CD14-positive monocyte (primary cell): ENCODE results near the gene CROCC2. TPM values are rescaled to one million over a fixed set of nuclear protein-coding genes. Genes with fewer than 3 reads are reported as not detected.

Source experiments
- DNase-seq, 3 donors: peaks; one replicate each; pipeline ENCODE4 v3.0.0-alpha.2; 2011 to 2022
- H2AFZ ChIP-seq: 2 replicates; pipeline ENCODE4 v1.6.0; 2012; ENCODE audit warnings: mild to moderate bottlenecking, low read depth, low read length, inconsistent platforms; ENCODE audit not compliant: insufficient read depth, poor library complexity, severe bottlenecking
- H3K27ac ChIP-seq, 2 donors: 1 replicate in 1 of 2; 2 replicates in 1 of 2; pipeline ENCODE4 v1.5.1; 2012 to 2013; ENCODE audit warnings: low read length in 2 of 2, control low read depth in 1 of 2, inconsistent platforms in 1 of 2, low read depth in 1 of 2, mild to moderate bottlenecking in 1 of 2
- H3K27me3 ChIP-seq, 2 donors: one replicate each; pipeline versions ENCODE4 v1.6.0 to v1.6.1; 2011 to 2013; ENCODE audit warnings: low read length in 2 of 2; ENCODE audit not compliant: control insufficient read depth in 2 of 2, insufficient read depth in 2 of 2
- H3K36me3 ChIP-seq, 2 donors: replicated peaks in 1 of 2; 1 replicate in 1 of 2; 2 replicates in 1 of 2; pipeline versions ENCODE4 v1.5.1 to v1.6.1; 2012 to 2013; ENCODE audit warnings: low read length in 2 of 2, control low read depth in 1 of 2, inconsistent platforms in 1 of 2, mild to moderate bottlenecking in 1 of 2; ENCODE audit not compliant: insufficient read depth in 2 of 2, control insufficient read depth in 1 of 2
- H3K4me1 ChIP-seq, 2 donors: 1 replicate in 1 of 2; 2 replicates in 1 of 2; pipeline versions ENCODE4 v1.5.1 to v1.6.1; 2012 to 2013; ENCODE audit warnings: low read length in 2 of 2, control low read depth in 1 of 2, inconsistent platforms in 1 of 2, mild to moderate bottlenecking in 1 of 2, moderate library complexity in 1 of 2; ENCODE audit not compliant: insufficient read depth in 2 of 2, control insufficient read depth in 1 of 2
- H3K4me2 ChIP-seq: replicated peaks from 2 replicates; pipeline ENCODE3; 2012; ENCODE audit warnings: low read length, moderate library complexity, mild to moderate bottlenecking; ENCODE audit not compliant: poor library complexity, severe bottlenecking; ENCODE audit errors: extremely low read depth
- H3K4me3 ChIP-seq, 3 experiments: fragments of 200-600 bp in 1 of 3; sonication (generic) in 1 of 3; replicated peaks in 1 of 3; 1 replicate in 2 of 3; 2 replicates in 1 of 3; pipeline ENCODE4 v1.5.1; 2011 to 2013; ENCODE audit warnings: low read length in 3 of 3, mild to moderate bottlenecking in 3 of 3, control low read depth in 2 of 3, low read depth in 2 of 3, inconsistent platforms in 1 of 3, moderate library complexity in 1 of 3
- H3K79me2 ChIP-seq: 2 replicates; pipeline ENCODE4 v1.6.0; 2012; ENCODE audit warnings: mild to moderate bottlenecking, control low read depth, inconsistent platforms, low read length, moderate library complexity; ENCODE audit not compliant: insufficient read depth
- H3K9ac ChIP-seq: 2 replicates; pipeline ENCODE4 v1.6.0; 2017; ENCODE audit warnings: low read length, mild to moderate bottlenecking; ENCODE audit not compliant: insufficient read depth, poor library complexity, severe bottlenecking
- H3K9me3 ChIP-seq, 2 donors: replicated peaks in 1 of 2; 1 replicate in 1 of 2; 2 replicates in 1 of 2; pipeline versions ENCODE4 v1.5.1 to v1.6.1; 2012 to 2013; ENCODE audit warnings: low read length in 2 of 2, control low read depth in 1 of 2; ENCODE audit not compliant: control insufficient read depth in 1 of 2, insufficient read depth in 1 of 2
- H4K20me1 ChIP-seq: 2 replicates; pipeline ENCODE4 v1.6.0; 2012; ENCODE audit warnings: mild to moderate bottlenecking, low read length, control low read depth, moderate library complexity; ENCODE audit not compliant: insufficient read depth
- H3K27ac Mint-ChIP-seq, 7 donors: one replicate each; pipeline ENCODE4 v1.8.0; 2020; ENCODE audit warnings: mild to moderate bottlenecking in 7 of 7, mixed read lengths in 7 of 7, moderate library complexity in 6 of 7, inconsistent platforms in 2 of 7
- H3K27me3 Mint-ChIP-seq, 3 donors: one replicate each; pipeline ENCODE4 v1.8.0; 2021 to 2022; ENCODE audit warnings: low read depth in 3 of 3, mild to moderate bottlenecking in 3 of 3, mixed read lengths in 3 of 3, moderate library complexity in 3 of 3, inconsistent platforms in 1 of 3
- H3K36me3 Mint-ChIP-seq, 2 donors: one replicate each; pipeline ENCODE4 v1.8.0; 2020; ENCODE audit warnings: mixed read lengths in 2 of 2, inconsistent platforms in 1 of 2, mild to moderate bottlenecking in 1 of 2
- H3K4me1 Mint-ChIP-seq: one replicate; pipeline ENCODE4 v1.8.0; 2020; ENCODE audit warnings: mild to moderate bottlenecking, mixed read lengths
- H3K4me3 Mint-ChIP-seq, 2 donors: one replicate each; pipeline ENCODE4 v1.8.0; 2020; ENCODE audit warnings: mild to moderate bottlenecking in 2 of 2, mixed read lengths in 2 of 2, moderate library complexity in 1 of 2
- H3K9me3 Mint-ChIP-seq, 7 donors: one replicate each; pipeline ENCODE4 v1.8.0; 2020 to 2022; ENCODE audit warnings: mixed read lengths in 7 of 7, mild to moderate bottlenecking in 6 of 7, moderate library complexity in 6 of 7, inconsistent platforms in 2 of 7
- WGBS: methylation state at CpG from one replicate; pipeline ENCODE4 v1.1.5; 2013; ENCODE audit warnings: missing lambda C conversion rate; ENCODE audit not compliant: insufficient coverage; 5-methylcytosine and 5-hydroxymethylcytosine counted together
- intact Hi-C, 2 donors: fragments of 100-400 bp; cut with micrococcal nuclease; formaldehyde crosslinking; loops; one replicate each; pipeline versions ENCODE4 v1.15.0 to v1.15.1; 2023
- polyA plus RNA-seq, 3 donors: library from polyadenylated mRNA; depleted of rRNA in 1 of 3; unstranded in 2 of 3; stranded (reverse) in 1 of 3; fragments of 300-500 nt in 2 of 3; fragments of >200 nt in 1 of 3; fragmentation: Illumina TruSeq in 2 of 3; gene quantifications; 1 replicate in 2 of 3; 2 replicates in 1 of 3; pipeline ENCODE4 v1.2.3, GENCODE V29; 2012 to 2021
- TF ChIP-seq, protein P1 (sequence below): fragments of 200-600 bp; IDR thresholded peaks from one replicate; pipeline ENCODE4 v1.8.0; 2022; ENCODE audit warnings: antibody characterized with exemption, mild to moderate bottlenecking

Gene CROCC2
- polyA plus RNA-seq, 3 donors: 0.15 TPM; not detected in 2

DNA sequence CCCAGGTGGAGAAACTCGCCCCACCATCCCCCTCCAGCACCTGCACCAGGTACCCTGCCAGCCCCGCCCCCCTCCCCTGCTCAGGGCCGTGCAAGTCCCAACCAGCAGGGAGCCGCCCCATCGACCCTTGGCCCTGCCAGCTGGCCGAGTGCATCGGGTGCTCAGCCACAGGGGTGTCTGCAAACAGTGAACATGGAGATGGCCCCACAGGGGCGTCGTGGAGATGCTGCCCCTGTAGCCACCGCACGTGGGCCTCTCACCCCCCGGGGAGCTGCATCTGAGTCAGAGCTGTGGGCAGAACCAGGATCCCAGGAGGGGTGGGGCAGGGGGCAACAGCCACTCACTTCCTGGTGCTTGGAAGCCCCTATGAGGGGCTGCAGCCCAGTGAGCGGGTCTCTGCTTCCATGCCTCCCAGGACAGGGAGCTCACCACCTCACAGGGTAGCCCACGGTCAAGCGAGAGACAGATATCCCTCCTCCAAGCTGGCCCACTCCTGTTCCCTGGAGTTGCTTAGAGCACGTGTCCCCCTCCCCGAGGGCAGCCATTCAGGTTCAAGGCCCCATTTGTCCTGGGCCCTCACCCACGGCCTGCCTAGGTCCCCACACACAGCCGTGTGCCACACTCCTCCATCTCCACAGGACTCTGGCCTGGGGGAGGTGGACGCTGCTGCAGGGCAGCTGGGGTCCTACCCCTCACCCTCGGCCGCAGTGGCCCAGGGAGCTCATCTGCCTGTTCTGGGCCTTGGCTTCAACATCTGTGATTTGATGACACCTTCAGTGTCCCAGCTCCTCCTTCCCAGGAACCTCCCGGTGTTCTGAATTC, 9.1 kb upstream of the CROCC2 start:
- no peak overlapping the region for H3K4me3 Mint-ChIP-seq
- DNase-seq: no peak
- 88% methylated on average over 19 of the region's 23 CpGs for WGBS
- no peak overlapping the region for H3K4me2 ChIP-seq
- H3K27me3 Mint-ChIP-seq: peaks cover 2 to 9% (median 4%) of the 10 kb centered on the region in 3 donors
- H3K79me2 ChIP-seq: no peaks in the 10 kb centered on the region
- intact Hi-C loops: no loop called here
- TF ChIP-seq, protein P1, sequence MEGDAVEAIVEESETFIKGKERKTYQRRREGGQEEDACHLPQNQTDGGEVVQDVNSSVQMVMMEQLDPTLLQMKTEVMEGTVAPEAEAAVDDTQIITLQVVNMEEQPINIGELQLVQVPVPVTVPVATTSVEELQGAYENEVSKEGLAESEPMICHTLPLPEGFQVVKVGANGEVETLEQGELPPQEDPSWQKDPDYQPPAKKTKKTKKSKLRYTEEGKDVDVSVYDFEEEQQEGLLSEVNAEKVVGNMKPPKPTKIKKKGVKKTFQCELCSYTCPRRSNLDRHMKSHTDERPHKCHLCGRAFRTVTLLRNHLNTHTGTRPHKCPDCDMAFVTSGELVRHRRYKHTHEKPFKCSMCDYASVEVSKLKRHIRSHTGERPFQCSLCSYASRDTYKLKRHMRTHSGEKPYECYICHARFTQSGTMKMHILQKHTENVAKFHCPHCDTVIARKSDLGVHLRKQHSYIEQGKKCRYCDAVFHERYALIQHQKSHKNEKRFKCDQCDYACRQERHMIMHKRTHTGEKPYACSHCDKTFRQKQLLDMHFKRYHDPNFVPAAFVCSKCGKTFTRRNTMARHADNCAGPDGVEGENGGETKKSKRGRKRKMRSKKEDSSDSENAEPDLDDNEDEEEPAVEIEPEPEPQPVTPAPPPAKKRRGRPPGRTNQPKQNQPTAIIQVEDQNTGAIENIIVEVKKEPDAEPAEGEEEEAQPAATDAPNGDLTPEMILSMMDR: no peak
- no peak overlapping the region for H3K27ac Mint-ChIP-seq
- no peaks in the 10 kb centered on the region for H3K4me1 ChIP-seq
- H3K9ac ChIP-seq: no peak overlapping the region
- H3K9me3 ChIP-seq: no peaks in the 10 kb centered on the region
- no peaks in the 10 kb centered on the region for H3K36me3 Mint-ChIP-seq
- no peak overlapping the region for H3K4me3 ChIP-seq
- no peaks in the 10 kb centered on the region for H4K20me1 ChIP-seq
- no peaks in the 10 kb centered on the region for H3K36me3 ChIP-seq
- no peaks in the 10 kb centered on the region for H3K4me1 Mint-ChIP-seq
- H3K9me3 Mint-ChIP-seq: peaks cover 0 to 6% (median 0%) of the 10 kb centered on the region in 7 donors
- no peak overlapping the region for H2AFZ ChIP-seq
- H3K27me3 ChIP-seq: no peaks in the 10 kb centered on the region
- no peak overlapping the region for H3K27ac ChIP-seq

DNA sequence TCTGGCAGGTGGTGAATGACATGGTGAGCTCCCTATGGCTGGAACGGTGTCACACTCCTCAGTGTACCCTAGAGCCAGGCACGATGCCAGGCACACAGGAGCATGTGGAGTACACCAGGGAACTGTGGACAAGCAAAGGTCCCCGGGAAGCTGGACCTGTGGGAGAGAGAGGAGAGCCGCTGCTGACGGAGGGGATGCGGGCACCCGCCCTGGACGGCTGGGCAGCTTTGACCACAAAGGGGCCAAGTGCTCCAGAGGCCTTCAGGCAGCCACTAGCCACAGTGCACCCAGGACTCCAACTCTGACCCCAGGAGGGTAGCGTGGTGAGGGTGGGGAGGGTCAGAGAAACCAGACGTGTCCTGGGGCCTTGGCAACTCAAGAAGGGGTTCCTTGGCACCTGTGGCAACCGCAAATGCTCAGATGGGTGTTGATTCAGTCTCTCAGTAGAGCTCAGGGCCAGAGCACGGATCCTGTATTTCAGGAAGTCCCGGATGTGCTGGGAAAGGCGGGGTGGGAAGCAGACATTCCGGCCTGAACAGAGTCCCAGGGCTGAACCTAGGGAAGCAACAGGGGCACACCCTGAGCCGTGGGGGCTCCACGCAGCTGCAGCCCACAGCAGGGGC, 7.9 kb upstream of the CROCC2 start:
- intact Hi-C loops: no loop called here
- no peaks in the 10 kb centered on the region for H3K27me3 ChIP-seq
- Mint-ChIP-seq H3K4me3 (no peak overlapping the region), H3K27ac (no peak overlapping the region), H3K9me3 (peaks cover 0 to 6% (median 0%) of the 10 kb centered on the region in 7 donors), H3K4me1 (no peaks in the 10 kb centered on the region), H3K36me3 (no peaks in the 10 kb centered on the region), H3K27me3 (peaks cover 4 to 6% (median 4%) of the 10 kb centered on the region in 3 donors)
- H3K4me2 ChIP-seq: no peak overlapping the region
- no peaks in the 10 kb centered on the region for H4K20me1 ChIP-seq
- no peak overlapping the region for H3K27ac ChIP-seq
- DNase-seq: no peak
- no peaks in the 10 kb centered on the region for H3K36me3 ChIP-seq
- TF ChIP-seq, protein P1: no peak
- no peaks in the 10 kb centered on the region for H3K4me1 ChIP-seq
- H3K9me3 ChIP-seq: no peaks in the 10 kb centered on the region
- H3K4me3 ChIP-seq: no peak overlapping the region
- H3K9ac ChIP-seq: no peak overlapping the region
- H2AFZ ChIP-seq: no peak overlapping the region
- no peaks in the 10 kb centered on the region for H3K79me2 ChIP-seq
- 91% methylated on average over 16 of the region's 17 CpGs for WGBS
